Mesothelial cell of epicardium (in vitro differentiated cells): ENCODE data around the gene SPAG17. TPM values are rescaled to one million over a fixed set of nuclear protein-coding genes. Genes with fewer than 3 reads are reported as not detected.

Source experiments
- DNase-seq, 2 experiments: peaks; one replicate each; pipeline ENCODE4 v3.0.0; 2021; ENCODE audit warnings: low spot score in 2 of 2; ENCODE audit not compliant: unreplicated experiment in 2 of 2
- H3K27ac Mint-ChIP-seq: 2 replicates; pipeline ENCODE4 v1.8.0; 2021; ENCODE audit warnings: mixed read lengths
- H3K27me3 Mint-ChIP-seq: 2 replicates; pipeline ENCODE4 v1.8.0; 2021; ENCODE audit warnings: low read depth, mixed read lengths
- H3K36me3 Mint-ChIP-seq: 2 replicates; pipeline ENCODE4 v1.8.0; 2021; ENCODE audit warnings: mixed read lengths
- H3K4me1 Mint-ChIP-seq: 2 replicates; pipeline ENCODE4 v1.8.0; 2021; ENCODE audit warnings: mixed read lengths
- H3K4me3 Mint-ChIP-seq: 2 replicates; pipeline ENCODE4 v1.8.0; 2021; ENCODE audit warnings: mild to moderate bottlenecking, moderate library complexity, mixed read lengths
- H3K9me3 Mint-ChIP-seq: 2 replicates; pipeline ENCODE4 v1.8.0; 2021; ENCODE audit warnings: mixed read lengths
- total RNA-seq: library from RNA; stranded (reverse); gene quantifications from 3 replicates; pipeline ENCODE4 v1.2.1, GENCODE V29; 2021
- TF ChIP-seq, protein P1 (sequence below): fragments of 200-600 bp; sonication (generic); IDR thresholded peaks from one replicate; pipeline ENCODE4 v1.5.0; 2021; ENCODE audit warnings: antibody characterized with exemption; ENCODE audit not compliant: unreplicated experiment

SPAG17 gene
- total RNA-seq, 1 donor from 2014 or later, result 2.7 TPM

DNA sequence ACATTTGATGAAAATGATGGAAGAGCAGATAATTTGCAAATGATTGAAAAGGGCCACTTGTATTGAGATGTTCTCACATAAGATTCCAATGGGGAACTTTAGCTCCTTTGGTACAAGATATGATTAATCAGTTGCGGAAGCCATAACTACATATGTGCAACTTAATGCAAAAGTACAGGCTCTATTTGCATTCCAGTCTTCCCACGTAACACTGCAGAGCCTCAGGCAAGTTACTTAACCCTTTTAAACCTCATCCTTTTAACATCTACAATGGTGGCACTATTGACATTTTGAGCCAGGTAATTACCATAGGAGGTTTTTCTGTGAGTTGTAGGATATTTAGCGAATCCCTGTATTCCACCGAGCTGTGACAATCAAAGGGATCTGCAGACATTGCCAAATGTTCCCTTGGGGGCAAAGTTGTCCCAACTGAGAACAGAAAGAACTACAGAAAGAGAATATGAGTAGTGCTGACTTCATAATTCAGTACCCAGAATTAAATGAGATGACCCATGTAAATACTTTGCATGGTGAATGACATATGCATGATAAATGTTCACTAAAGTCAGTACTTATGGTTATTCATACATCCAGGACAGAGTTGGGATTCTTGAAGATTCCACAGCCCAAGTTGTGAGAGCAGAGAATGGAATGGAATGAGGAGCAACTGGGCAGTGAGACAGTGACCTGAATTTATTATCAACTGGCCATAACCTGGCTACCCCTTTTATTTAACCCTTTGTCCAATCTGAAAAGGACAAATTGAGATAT, 62.6 kb downstream of the SPAG17 start:
- no peak for DNase-seq
- H3K36me3 Mint-ChIP-seq, result no peaks in the 10 kb centered on the region
- no peak overlapping the region for H3K27ac Mint-ChIP-seq
- peaks cover 6% of the 10 kb centered on the region for H3K9me3 Mint-ChIP-seq
- H3K27me3 Mint-ChIP-seq, result no peaks in the 10 kb centered on the region
- peaks cover 19% of the 10 kb centered on the region for H3K4me1 Mint-ChIP-seq
- H3K4me3 Mint-ChIP-seq, result no peak overlapping the region
- TF ChIP-seq, protein P1, sequence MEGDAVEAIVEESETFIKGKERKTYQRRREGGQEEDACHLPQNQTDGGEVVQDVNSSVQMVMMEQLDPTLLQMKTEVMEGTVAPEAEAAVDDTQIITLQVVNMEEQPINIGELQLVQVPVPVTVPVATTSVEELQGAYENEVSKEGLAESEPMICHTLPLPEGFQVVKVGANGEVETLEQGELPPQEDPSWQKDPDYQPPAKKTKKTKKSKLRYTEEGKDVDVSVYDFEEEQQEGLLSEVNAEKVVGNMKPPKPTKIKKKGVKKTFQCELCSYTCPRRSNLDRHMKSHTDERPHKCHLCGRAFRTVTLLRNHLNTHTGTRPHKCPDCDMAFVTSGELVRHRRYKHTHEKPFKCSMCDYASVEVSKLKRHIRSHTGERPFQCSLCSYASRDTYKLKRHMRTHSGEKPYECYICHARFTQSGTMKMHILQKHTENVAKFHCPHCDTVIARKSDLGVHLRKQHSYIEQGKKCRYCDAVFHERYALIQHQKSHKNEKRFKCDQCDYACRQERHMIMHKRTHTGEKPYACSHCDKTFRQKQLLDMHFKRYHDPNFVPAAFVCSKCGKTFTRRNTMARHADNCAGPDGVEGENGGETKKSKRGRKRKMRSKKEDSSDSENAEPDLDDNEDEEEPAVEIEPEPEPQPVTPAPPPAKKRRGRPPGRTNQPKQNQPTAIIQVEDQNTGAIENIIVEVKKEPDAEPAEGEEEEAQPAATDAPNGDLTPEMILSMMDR, result no peak

DNA sequence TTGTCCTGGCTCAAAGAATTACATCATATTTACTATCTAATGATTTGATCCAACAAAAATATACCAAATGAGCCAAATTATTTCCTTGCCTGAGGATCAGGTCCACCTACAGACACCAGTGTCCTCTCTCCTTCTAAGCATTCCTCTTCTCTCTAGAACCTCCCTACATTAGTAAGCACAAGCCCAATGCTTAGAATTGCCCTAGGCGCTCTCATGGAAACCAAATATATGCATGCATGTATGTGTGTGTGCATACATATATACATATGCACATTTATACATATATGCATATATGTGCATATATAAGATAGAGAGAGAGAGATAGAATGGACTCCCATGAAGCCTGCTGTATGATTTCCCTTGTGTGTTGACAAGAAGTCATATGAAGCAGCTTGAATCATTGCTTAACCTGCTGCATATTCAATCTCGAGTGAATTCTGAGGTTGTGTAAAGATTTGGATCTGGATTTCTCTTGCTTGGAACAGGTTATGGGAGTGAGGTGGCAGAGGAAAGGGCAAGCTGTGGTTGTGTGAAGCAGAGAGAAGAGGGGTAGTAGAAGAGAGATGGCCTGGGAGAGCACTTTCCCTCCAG, 66.1 kb downstream of the SPAG17 start:
- H3K4me3 Mint-ChIP-seq, result no peak overlapping the region
- no peaks in the 10 kb centered on the region for H3K36me3 Mint-ChIP-seq

DNA sequence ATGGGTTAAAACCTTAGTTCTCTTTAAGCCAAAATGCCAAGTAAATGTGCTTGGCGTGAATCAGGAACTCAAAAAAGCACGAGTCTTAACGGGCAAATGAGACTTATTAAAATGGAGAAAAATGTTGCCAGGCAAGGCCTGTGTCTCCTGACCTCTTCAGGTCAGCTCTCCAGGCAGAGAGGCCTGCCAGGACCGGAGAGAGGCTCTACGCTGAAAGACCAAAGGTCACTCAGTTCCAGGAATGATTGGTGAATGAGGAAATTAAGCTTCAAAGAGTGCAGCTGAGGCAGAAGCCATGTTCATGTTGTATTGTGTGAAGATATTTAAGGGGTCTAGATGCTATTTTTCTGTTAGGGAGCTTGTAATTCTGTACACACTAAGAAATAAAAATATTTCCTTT, 66.6 kb downstream of the SPAG17 start:
- H3K4me1 Mint-ChIP-seq, result peaks cover 27% of the 10 kb centered on the region
- H3K27ac Mint-ChIP-seq, result no peak overlapping the region
- TF ChIP-seq, protein P1, result no peak
- no peak overlapping the region for H3K4me3 Mint-ChIP-seq
- no peak for DNase-seq
- no peaks in the 10 kb centered on the region for H3K36me3 Mint-ChIP-seq
- no peaks in the 10 kb centered on the region for H3K9me3 Mint-ChIP-seq
- no peaks in the 10 kb centered on the region for H3K27me3 Mint-ChIP-seq

More for the DNA sequence above, 66.1 kb downstream of the SPAG17 start:
- H3K9me3 Mint-ChIP-seq, result no peaks in the 10 kb centered on the region
- TF ChIP-seq, protein P1, result no peak
- H3K27ac Mint-ChIP-seq, result no peak overlapping the region
- peaks cover 25% of the 10 kb centered on the region for H3K4me1 Mint-ChIP-seq
- no peaks in the 10 kb centered on the region for H3K27me3 Mint-ChIP-seq
- DNase-seq, result no peak

DNA sequence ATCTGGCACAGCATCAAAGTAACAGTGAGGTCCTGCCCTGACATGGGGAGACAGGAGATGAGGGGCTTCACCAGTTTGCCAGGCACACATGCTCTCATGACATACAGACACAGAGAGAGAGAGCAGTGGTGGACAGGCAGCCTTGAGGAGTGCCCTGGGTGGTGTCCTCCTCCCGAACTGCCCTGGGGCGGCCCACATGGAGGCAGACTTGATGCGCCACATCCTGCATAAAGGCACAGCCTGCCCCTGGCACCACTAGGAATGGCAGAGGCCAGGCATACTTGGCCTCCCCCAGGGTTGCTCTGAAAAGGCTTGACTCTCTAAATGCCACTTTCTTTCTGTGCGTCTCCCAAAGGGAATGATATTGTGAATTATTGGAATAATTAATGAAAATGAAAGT, 67.5 kb downstream of the SPAG17 start:
- TF ChIP-seq, protein P1, result no peak
- DNase-seq, result no peak
- Mint-ChIP-seq H3K4me1 (peaks cover 22% of the 10 kb centered on the region), H3K4me3 (no peak overlapping the region), H3K36me3 (no peaks in the 10 kb centered on the region), H3K27me3 (no peaks in the 10 kb centered on the region), H3K27ac (no peak overlapping the region), H3K9me3 (no peaks in the 10 kb centered on the region)

DNA sequence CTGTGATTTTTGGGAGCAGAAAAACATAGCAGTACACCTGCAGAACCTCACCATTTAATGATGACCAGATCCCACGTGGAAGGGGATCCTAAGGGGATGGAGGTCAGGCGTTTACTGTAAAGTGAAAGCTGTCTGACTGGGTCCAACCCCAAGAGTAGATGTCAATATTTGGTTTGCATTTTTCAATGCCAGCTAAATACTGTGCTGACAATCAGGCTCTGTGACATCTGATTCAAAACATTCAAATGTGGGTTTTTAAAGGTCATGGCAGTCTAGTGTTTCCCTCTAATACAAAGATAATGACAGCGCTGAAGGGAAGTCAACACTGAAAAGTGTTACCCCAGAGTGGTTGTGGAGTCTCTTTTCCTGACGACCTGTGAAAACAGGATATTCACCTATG, 68.1 kb downstream of the SPAG17 start:
- no peak for DNase-seq
- Mint-ChIP-seq H3K4me3 (no peak overlapping the region), H3K9me3 (no peaks in the 10 kb centered on the region), H3K27me3 (no peaks in the 10 kb centered on the region), H3K36me3 (no peaks in the 10 kb centered on the region), H3K27ac (no peak overlapping the region), H3K4me1 (peaks cover 16% of the 10 kb centered on the region)
- TF ChIP-seq, protein P1, result no peak
